K562 treated with DMSO at 1 percent for 12 hours (cell line): Measurements from ENCODE around the gene RETNLB. TPM values are rescaled to one million over a fixed set of nuclear protein-coding genes. Genes with fewer than 3 reads are reported as not detected.

Experiments
- total RNA-seq: library from RNA; unstranded; fragments of 300-600 nt; gene quantifications from 2 replicates; pipeline ENCODE4 v1.2.3, GENCODE V29; 2022; ENCODE audit not compliant: insufficient read depth

The RETNLB gene, protein sequence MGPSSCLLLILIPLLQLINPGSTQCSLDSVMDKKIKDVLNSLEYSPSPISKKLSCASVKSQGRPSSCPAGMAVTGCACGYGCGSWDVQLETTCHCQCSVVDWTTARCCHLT
- total RNA-seq, result not detected in 2 replicates

DNA sequence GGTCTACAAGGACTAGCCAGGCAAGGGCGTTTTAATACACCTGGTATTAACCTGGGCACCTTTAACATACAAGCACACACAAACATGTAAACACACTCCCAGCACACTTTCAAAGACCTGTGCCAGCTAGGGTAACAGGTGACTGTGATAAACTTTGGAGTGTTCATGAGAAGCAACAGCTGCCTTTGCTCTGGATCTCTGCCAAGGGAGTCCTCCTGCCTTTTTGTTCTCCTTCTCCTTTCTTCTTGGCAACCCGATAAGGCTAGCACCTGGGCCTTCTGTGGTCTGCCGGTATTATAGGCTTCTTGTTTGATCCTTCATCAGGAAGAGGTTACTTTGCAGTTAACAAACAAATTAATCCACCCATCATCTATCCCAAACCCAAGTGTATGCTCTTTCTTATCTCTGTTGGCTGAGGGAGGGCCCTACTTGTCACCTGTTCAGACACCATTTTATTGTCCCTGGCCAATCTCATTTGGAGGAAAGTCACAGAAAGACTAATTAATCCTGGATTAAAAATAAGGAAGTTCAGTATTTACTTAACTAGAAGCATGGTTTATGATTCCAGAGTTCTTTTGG is at the start of gene RETNLB:
Gene RETNLB, minus strand, starts transcription at position 7 of the 579 bp plus-strand sequence. CDS start 225 bp downstream, outside the sequence.

Other genes starting within 250 kb of the RETNLB start
- gene MYH15, start 246.8 kb downstream of the RETNLB start, total RNA-seq, result 1.8 and 6.0 TPM in 2 replicates
- 3.3 and 12.3 TPM in 2 replicates for gene CIP2A, start 168.0 kb downstream of the RETNLB start, total RNA-seq
- 1.1 and 4.0 TPM in 2 replicates for gene DZIP3, start 167.7 kb downstream of the RETNLB start, total RNA-seq
- not detected in 2 replicates for gene TRAT1, start 65.4 kb upstream of the RETNLB start, total RNA-seq
- gene GUCA1C, start 196.5 kb upstream of the RETNLB start, total RNA-seq, result not detected in 2 replicates